GM18868 (cell line): ENCODE data around the gene USP22.
A peak's percentile ranks its signal among the peaks of the same experiment; 100 is the strongest.

ENCODE experiments used
- ATAC-seq: cut with Tn5 transposase; IDR thresholded peaks from one replicate; pipeline ENCODE4 v1.9.1; 2021; ENCODE audit warnings: mild to moderate bottlenecking, moderate library complexity; ENCODE audit not compliant: unreplicated experiment

USP22 gene

DNA sequence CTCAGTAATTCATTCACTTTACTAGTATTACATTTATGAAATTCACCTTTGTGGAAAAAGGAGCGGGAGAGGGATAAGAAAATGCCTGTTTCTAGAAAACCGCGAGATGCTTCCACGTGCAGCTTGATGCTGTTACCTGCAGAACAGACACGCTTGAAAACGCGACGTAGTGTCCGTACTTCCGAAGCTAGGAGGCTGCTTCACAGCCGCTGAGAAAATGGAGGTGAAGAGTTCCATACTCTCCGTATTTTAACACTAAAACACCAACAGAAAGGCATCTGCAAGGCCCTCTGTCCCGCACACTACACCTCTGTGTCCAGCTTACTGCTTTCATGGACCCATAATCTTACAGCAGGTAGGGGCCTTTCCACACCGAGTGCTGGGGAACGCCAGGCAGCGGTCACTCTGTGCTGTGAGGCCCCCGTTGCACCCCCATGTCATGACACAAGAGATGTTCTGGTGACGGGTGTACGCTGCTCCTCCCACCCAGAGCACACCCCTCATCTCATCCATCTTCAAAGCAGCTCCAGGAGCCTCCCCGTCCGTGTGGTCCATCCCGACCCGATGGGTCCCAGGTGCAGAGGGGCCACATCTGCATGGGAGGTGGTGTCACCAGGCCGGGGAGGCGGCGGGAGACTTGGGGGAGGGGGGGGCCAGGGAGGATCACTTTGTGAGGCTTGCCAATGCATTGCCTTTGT, 40.4 kb downstream of the USP22 start:
- no peak for ATAC-seq

DNA sequence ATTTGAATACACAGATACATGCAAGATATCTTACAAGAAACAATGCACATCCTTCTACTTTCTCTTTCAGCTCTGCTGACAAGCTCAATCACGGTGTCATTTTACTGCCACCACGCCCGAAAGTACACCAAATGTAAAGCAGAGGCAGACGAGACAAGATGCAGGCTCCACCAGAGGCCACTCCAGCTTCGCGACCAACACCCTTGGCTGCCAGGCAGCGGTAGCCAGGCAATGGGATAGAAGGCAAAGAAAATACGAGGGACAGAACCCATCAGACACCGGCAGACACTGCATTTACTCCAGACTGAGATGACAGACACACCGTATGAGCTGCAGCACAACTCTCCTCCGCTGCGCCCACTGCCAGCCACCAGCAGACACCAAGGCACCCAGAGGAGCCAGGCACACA, 41.0 kb downstream of the USP22 start:
- no peak for ATAC-seq

DNA sequence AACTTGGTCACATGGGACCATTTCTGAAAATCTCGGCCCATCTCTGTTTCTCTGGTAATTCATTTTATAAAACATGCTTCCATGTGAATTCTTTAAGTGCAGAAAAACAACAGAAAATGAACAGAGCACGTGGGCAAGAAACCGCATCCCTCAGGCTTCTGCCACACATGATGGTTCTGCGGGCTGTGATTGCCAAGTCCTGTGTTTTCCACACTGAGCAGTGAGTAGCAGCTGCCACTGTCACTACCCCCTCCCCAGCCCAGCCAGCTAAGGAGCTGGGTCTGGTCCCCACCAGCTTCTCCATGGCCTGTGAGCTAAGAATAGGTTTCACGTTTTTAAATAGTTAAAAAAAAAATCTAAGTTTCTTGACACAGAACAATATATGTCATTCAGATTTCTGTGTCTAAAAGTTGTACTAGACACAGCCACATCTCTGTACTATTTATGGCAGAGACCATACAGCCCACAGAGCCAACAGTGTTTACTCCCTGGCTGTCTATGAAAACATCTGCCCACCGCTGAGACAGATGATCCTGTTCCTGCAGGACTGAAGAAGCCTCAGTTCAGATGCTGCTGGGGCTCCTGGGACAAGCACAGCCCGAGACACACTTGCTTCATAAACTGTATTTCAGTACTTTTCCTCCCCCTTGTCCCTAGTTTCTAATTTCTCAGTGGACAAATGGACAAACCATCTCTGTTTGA, 41.5 kb downstream of the USP22 start:
- ATAC-seq, result no peak

DNA sequence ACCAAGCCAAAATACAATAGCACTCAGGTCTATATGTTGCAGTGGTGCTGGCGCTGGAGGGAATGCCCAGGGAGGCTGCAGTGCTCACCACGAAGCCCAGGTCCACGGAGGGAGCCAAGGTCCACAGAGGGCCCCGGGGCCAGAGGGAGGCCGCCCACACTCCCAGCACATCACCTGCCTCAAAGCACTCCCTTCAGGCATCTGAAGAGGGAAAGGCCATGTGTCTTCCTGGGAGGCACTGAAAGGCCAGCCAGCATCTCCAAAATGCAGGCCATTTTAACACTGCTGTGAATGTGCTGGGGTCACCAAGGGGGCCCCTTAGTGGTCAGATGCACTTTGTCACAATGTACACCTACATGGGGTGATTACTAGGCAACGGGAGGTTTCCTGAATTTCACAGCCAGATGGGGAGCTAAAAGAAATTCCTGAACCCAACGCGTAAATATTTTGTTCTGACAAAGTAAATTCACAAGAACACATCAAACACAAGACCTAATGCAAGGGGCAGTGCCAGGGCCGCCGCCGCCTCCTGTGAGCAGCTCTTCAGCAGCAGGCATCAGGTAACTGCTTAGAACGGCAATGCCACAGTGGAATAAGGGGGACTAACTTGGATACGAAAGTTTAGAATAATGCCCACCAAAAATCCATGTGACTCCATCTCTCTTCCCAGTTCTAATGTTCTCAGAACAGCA, 42.8 kb downstream of the USP22 start:
- ATAC-seq, result no peak

DNA sequence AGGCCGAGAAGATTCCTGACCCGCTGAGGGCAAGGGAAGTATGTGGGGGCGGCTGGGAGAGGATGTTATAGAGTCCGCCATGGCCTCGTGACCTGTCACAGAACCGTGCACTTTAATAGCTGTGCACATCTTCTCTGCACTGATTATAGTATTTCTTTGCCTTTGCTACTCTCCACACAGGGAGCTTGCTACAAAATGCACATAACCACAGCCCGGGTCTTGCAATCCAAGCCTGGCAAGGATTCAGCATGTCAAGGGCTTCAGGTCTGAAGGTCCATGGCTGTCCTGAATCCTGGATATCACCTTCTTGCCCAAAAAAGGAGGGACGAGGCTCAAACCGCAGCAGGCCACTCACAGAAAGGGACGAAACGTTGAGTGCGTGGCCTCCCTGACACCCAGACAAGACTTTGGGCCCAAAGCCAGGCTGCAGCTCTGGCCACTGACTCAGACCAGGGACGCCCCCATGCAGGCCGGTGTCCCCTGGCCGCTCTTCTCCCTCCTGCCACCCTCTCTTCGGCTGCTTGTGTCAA, 43.7 kb downstream of the USP22 start:
- no peak for ATAC-seq

DNA sequence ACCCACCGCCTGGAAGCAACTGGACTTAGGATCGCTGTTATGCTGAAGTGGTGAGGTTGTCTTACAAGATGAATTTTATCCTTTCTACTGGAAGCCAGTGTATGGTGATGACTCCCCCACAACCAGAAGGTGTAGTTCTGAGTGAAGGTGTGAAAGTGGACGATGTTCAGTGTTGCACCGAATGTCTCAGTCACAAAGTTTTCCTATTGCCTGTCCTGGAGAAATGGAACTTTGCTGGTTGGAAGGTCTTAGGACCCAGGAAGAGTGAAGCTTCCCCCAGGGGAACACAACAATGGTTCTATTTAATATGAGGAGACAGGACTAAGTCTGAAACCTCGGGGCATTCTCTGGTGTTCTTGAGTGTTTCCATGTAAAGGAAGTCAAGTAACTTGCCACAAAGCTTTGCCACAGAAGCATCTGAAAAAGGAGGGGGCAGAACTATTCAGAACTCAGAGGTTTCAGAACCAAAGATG, 44.2 kb downstream of the USP22 start:
- no peak for ATAC-seq

DNA sequence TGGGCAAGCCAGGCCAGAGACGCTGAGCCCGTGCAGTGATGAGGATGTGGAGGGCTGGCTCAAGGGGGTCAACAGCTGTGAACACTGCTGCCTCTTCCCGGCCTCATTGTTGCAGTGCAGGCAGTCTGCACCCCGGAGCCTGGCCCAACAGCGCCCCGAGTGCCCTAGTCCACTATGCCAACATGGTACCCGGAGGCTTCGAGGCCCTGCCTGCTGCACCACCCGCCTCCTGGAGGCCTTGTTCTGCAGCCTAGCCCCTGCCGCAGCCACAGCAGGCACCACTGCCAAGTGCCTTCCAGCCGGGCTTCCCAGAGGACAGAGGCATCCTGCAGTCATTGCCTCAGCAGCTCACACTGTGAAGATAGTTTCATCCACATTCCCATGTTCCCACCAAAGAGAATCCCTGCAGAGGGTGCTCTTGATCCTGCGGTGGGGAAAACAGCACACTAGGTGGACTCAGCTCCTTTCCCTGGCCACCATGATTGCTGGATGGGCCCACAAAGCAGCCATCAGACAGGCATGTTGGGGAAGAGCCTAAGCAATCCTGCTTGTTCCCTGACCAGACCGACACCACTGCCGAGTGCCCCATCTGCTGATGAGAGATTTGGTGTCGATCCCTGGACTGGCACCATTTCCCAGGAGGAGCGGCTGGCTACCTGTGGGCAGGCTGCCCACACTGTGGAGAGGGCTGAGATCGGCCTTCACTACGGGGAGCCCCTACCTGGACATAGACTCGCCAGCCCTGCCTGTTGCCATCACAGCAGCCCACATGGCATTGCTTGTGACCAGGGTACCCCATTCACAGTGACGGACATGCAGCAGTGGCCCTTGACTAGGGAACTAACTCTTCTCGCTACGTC, 44.9 kb downstream of the USP22 start:
- ATAC-seq, result no peak

DNA sequence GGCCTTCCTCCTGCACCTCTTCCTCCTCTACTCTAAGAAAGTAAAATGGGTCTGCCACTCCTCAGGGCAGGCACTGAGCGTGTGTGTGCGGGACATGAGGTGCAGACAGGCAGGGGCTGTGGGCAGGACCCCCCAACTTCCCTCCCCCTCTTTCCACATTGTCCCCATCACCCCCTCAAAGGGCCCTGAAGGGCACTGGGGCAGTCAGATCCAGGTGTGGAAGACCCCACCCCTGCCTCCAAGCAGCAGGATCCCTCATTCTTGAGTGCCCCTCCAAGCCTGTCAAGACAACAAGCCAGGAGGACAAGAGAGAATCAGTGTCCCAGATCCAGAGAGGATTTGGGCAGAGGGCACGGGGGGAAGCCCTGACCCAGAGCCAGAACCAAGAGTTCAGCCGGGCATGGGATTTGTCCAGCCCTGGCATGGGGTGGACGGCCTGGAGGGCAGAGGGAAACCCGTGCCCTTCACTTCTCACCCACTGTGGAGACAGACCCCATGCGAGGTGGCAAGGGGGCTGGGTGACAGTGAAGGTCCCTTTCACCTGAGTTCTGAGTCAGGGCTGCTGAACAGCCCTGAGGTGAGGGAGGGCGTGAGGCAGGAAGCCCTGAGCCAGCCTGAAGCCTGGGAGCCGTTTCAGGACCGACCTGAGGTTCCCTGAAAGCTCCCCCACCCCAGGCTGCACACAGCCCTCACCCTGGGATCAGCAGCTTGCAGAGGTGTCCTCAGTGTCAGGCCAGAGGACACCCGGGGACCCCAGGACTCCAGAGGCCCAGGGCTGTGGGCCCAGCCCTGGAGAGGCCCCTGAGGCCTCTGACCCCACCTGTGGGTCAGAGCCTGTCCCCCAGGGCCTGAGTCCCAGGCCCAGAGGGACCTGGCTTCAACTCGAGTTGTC, 45.8 kb downstream of the USP22 start:
- no peak for ATAC-seq

DNA sequence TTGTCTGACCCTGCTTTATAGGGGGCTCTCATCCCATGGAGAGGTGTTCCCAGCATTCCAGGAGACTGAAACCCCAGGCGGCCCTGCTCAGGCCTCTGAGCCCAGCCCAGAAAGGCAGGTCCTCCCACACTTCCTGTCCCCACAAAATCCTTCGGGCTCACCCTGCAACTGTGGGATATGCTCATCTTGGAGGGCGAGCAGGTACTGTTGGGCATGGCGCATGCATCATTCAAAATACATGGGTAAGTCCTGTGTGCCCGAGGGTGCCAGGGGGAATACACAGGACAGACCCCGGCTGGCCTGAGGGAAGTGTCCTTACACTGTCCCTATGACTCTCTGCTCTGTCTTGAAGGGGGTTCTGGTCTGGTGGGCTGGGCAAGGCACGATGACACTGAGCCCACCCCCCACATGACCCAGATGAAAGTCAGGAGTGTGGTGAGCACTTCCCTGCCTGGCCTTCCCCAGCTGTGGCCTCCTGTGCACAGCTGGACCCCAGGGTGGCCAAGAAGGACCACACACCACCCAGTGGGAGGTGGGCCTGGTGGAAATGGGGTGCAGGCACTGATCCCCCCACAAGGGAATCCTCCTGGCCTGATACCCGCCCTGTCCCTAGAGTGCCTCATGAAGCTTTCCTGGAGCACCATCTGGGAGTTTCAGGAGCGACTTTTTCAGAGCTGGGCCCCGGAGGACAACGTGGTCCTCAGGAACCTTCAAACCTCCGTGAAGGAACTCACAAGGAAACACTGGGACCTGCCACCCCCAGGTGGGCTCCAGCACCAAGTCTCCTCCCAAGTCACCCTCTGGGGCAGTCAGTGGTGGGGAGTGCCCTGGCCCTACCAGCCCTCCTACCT, 46.7 kb downstream of the USP22 start:
- no peak for ATAC-seq

DNA sequence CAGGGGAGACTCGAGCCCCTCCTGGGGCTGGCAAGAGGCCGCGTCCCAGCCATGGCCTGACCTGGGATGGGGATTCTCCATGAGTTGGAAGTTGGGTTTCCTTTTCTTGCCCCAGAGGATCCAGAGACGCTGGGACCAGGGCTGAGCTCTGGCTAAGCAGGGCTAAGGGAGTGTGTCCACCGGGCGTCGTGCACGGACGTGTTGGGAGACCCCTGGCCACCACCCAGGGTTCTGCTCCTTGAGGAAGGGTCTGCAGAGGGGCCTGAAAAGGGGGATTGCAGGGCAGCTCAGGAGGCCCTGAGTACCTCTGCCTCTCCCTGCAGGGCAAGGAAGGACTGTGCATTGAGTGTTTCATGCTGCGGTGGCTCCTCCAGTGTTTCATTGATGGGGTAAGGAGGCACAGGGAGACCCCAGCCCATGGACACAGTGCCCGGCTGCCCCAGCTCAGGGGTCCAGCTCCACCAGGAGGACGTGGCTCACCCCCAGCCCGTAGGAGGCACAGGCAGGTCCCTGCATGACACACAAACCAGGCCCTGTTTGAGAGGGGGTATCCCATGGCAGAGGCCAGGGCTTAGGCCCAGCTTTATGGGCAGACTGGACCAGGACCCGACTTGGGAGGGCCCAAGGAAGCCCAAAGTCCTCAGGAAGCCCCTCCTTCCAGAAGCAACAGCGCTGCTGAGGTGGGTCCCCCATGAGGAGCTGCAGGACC, 47.5 kb downstream of the USP22 start:
- no peak for ATAC-seq

DNA sequence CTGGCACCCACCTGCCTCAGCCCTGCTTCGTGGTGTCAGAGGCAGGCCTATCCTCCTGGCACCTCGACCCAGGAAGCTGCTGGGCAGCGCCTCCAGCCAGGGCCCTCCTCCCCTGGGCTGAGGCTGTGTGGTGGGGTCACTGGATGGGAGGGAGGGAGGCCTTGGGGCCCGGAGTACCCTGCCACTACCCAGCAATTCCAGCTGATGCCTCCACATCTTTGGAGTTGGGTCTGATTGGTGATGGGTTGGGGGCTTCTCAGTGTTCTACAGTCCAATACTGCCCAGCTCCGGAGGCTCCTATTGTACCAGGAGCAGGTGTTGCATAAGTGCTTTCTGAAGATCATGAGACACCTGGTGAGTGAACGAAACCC, 48.0 kb downstream of the USP22 start:
- no peak for ATAC-seq

DNA sequence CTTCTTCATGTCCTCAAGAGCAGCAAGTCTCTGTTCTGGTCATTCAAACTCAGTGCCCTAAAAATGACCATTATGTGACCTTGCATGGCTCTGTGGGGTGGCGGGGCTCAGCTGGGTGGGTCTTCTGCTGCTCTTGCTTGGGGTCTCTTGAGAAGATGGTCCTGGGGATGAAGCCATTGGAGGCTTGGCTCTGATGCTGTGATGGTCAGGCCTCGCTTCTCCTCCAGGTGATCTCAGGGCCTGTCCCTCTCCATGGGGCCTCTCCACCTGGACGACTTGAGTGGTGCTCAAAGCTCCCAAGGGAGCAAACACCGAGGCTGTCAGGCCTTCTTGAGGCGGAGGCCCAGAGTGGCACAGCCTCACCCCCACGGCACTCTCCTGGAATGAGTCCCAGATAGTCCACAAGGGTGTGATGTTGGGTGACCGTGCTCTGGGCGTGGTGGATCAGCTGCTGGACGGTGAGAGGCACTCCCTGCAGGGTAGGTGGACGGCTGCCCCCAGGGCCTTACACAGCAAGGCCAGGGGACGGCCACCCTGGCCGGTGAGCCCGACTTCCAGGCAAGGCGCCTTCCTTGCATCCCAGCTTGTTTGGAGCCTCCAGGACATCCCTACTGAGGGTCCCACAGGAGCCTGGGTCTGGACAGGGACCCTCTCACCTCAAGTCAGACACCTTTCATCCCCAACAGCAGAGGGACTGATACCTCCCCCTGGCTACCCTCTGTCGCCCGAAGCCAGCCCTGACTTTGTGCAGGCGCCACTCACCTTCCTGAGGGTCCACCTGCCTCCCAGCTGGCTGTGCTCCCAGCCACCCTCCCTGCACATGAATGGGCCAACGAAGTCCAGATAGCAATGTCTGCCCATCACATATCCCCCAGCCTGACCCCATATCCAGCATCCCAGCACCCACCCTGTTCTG, 48.7 kb downstream of the USP22 start:
- no peak for ATAC-seq

DNA sequence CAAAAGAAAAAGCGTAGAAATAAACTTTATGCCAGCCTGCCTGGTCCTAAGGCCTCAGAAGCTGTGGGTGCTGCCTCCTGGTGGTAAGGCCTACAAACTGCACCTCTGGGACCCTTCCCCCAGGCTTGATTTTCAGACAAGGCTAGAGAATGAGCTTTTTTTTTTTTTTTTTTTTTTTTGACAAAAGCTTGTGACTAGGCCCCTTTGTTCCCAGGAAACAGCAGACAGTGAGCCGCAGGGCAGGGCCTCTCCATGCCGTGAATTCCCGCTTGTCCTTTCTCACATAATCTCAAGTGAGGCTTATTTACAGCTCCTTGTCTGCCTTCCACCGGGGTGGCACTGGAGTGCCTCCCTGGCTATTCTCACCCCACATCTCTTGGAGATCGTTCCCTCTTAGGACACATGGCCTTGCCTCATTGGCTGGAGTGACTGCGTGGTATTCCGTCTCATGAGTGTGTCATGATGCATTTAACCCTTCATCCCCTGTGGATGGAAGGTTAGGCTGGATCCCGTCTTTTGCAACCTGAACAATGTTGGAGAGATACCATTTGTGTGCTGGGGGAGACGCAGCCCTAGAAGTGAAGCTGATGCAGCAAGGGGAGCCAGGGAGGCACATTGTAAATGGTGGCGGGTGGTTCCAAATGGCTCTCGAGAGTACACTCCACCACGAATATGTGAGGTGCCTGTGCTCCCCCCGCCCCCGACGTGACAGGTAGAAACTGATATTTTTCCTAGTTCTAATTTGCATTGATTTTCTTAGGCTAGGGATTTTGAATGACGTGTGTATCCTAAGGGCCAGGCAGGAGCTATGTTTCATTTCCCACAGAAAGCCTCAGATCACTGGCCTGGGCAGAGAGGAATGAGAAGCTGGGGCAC, 49.6 kb downstream of the USP22 start:
- ATAC-seq, result peak; percentile 57

DNA sequence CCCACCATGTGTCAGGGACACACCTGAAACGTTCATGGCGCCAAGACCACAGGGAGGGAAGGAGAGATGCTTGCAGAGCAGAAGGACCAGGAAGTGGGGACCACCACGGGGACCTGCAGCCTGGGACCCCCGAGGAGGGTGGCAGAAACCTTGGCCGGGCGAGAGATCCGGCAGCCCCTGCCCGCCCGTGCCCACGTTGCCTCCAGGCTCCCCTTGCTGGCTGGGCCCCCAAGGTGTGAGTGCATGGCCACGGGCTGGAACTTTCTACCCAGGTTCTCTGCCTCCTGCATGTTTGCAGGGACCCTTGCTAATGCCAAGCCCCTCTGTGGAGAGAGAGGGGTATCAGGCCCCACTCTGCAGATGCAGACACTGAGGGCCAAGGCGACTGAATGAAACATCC, 50.4 kb downstream of the USP22 start:
- no peak for ATAC-seq

DNA sequence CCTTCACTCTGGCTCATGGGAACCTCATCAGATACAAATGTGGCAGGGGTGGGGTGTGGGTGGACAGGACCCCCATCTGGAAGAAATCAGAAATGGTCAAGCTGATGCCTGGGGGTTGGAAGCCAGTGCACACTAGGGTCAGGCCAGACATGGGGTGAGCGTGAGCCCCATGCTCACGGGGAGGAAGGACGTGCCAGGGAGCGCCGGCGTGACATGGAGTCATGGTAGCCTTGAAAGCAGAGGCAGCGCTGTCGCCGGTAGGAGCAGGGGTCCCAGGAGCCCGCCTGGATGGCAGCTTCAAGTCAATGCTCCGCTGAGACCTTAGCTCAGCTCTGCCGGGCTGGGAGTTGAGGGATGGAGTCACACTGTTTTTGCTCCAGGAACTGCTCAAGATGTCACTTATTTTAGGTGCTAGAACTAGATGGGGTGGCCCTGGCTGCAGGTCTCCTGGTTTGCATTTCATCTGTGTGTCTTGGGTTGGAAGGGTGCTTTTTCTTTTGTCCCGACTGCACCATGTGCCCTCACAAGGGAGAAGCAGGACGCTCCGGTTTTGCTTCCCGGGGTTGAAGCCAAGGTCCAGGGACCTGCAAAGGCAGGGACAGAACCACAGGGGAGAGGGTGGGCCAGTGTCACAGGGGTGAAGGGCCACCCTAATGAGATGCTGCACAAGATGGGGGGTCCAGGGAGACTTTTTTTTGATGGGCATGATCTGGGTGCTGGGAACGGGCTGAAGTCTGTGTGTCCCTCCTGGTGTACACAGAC, 51.4 kb downstream of the USP22 start:
- ATAC-seq, result no peak
